ENCODE data around the gene ARHGAP21.
"Not testable (repeated sequence)": the region's sequence is repeated elsewhere in the genome, so short reads cannot be mapped to it uniquely, and the experiment has no call there.

Gene ARHGAP21

GRCh38 chr10:24625778-24626177, 97.9 kb downstream of the ARHGAP21 start:
- DNase-seq (ENCODE audit: low spot score), result no peak

GRCh38 chr10:24623383-24623782, 100.3 kb downstream of the ARHGAP21 start:
- DNase-seq (ENCODE audit: low spot score), result no peak

GRCh38 chr10:24622781-24623301, 100.8 kb downstream of the ARHGAP21 start:
- no peak for DNase-seq (ENCODE audit: low spot score)

GRCh38 chr10:24621035-24621795, 102.5 kb downstream of the ARHGAP21 start:
- DNase-seq (ENCODE audit: low spot score), result not testable (repeated sequence)

- not testable (repeated sequence) for DNase-seq (ENCODE audit: low spot score)
Observed at GRCh38 chr10:24619994-24620310, 103.7 kb downstream of the ARHGAP21 start.

GRCh38 chr10:24619291-24619993, 104.2 kb downstream of the ARHGAP21 start:
- DNase-seq (ENCODE audit: low spot score), result not testable (repeated sequence)

GRCh38 chr10:24618401-24618800, 105.3 kb downstream of the ARHGAP21 start:
- DNase-seq (ENCODE audit: low spot score), result no peak

GRCh38 chr10:24617771-24618396, 105.8 kb downstream of the ARHGAP21 start:
- DNase-seq (ENCODE audit: low spot score), result peak; percentile 20

GRCh38 chr10:24616536-24616935, 107.2 kb downstream of the ARHGAP21 start:
- no peak for DNase-seq (ENCODE audit: low spot score)

GRCh38 chr10:24606021-24606420, 117.7 kb downstream of the ARHGAP21 start:
- DNase-seq (ENCODE audit: low spot score), result no peak

GRCh38 chr10:24605141-24605540, 118.5 kb downstream of the ARHGAP21 start:
- no peak for DNase-seq (ENCODE audit: low spot score)

GRCh38 chr10:24603333-24603732, 120.4 kb downstream of the ARHGAP21 start:
- DNase-seq (ENCODE audit: low spot score), result peak; percentile 87

- DNase-seq (ENCODE audit: low spot score), result no peak
Observed at GRCh38 chr10:24597961-24598360, 125.7 kb downstream of the ARHGAP21 start.

- DNase-seq (ENCODE audit: low spot score), result no peak
Observed at GRCh38 chr10:24597426-24597825, 126.3 kb downstream of the ARHGAP21 start.

GRCh38 chr10:24596217-24596930, 127.3 kb downstream of the ARHGAP21 start:
- no peak for DNase-seq (ENCODE audit: low spot score)

- DNase-seq (ENCODE audit: low spot score), result no peak
Observed at GRCh38 chr10:24590697-24591457, 132.8 kb downstream of the ARHGAP21 start.

GRCh38 chr10:24589265-24589664, 134.4 kb downstream of the ARHGAP21 start:
- no peak for DNase-seq (ENCODE audit: low spot score)

- no peak for DNase-seq (ENCODE audit: low spot score)
Observed at GRCh38 chr10:24579906-24580305, 143.8 kb downstream of the ARHGAP21 start.

GRCh38 chr10:24579448-24579847, 144.2 kb downstream of the ARHGAP21 start:
- no peak for DNase-seq (ENCODE audit: low spot score)

- DNase-seq (ENCODE audit: low spot score), result peak; percentile 38
Observed at GRCh38 chr10:24575481-24576002, 148.1 kb downstream of the ARHGAP21 start.

GRCh38 chr10:24574578-24575155, 149.0 kb downstream of the ARHGAP21 start:
- DNase-seq (ENCODE audit: low spot score), result no peak

Measured in COLO829 (cell line).